GM21367 (cell line): ENCODE data around the gene HMOX1.

Experiments
- ATAC-seq: cut with Tn5 transposase; IDR thresholded peaks from one replicate; pipeline ENCODE4 v1.9.1; 2021; ENCODE audit not compliant: unreplicated experiment

The HMOX1 gene, protein sequence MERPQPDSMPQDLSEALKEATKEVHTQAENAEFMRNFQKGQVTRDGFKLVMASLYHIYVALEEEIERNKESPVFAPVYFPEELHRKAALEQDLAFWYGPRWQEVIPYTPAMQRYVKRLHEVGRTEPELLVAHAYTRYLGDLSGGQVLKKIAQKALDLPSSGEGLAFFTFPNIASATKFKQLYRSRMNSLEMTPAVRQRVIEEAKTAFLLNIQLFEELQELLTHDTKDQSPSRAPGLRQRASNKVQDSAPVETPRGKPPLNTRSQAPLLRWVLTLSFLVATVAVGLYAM

DNA sequence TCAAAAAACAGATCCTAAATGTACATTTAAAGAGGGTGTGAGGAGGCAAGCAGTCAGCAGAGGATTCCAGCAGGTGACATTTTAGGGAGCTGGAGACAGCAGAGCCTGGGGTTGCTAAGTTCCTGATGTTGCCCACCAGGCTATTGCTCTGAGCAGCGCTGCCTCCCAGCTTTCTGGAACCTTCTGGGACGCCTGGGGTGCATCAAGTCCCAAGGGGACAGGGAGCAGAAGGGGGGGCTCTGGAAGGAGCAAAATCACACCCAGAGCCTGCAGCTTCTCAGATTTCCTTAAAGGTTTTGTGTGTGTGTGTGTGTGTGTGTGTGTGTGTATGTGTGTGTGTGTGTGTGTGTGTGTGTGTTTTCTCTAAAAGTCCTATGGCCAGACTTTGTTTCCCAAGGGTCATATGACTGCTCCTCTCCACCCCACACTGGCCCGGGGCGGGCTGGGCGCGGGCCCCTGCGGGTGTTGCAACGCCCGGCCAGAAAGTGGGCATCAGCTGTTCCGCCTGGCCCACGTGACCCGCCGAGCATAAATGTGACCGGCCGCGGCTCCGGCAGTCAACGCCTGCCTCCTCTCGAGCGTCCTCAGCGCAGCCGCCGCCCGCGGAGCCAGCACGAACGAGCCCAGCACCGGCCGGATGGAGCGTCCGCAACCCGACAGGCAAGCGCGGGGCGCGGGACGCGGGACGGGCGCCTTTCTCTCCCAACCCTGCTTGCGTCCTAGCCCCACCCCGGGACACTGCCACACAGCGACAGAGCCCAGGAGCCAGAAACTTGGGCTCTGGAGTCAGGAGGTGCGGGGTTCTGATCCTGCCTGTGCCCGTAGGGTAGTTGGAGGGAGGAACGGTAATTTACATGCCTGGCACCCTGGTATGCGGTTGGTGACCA, at the start of gene HMOX1:
HMOX1 (plus strand) TSS at position 560 of the 887 bp plus-strand sequence; CDS start at position 638, 78 bp downstream.
- peak; percentile 45 for ATAC-seq

DNA sequence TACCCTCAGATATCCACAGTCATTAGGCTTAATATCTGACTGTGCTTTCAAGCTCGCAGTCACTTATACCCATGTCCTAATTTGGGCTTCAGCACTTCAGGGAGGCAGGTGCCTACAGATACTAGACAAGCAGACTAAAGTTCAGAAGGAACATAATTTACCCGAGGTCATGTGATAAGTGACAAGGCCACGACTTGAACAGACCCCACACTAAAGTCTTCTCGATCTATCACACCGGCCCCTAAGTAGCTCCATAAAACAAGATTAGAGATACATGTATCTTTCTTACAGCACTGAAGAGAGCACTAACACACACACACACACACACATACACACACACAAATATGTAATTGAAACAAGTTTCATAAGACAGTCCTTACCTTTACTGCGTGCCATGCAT, 48.6 kb upstream of the HMOX1 start:
- ATAC-seq, result no peak

DNA sequence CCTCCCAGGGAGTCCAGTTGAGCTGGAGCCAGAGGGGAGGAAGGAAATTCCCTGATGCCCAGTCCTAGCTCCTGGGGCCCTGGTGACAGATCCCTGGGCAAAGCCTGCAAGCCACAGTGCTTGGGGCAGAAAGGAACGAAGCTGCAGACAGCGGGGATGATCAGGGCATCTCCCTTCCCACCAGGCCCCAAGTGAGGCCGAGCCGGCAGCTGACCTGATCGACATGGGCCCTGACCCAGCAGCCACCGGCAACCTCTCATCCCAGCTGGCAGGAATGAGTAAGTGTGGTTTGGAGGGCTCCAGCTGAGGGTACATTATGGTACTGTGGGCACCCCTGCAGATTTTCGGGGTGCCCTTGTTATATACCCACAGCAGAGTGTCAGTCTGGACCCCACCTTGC, 47.7 kb upstream of the HMOX1 start:
- ATAC-seq, result no peak

DNA sequence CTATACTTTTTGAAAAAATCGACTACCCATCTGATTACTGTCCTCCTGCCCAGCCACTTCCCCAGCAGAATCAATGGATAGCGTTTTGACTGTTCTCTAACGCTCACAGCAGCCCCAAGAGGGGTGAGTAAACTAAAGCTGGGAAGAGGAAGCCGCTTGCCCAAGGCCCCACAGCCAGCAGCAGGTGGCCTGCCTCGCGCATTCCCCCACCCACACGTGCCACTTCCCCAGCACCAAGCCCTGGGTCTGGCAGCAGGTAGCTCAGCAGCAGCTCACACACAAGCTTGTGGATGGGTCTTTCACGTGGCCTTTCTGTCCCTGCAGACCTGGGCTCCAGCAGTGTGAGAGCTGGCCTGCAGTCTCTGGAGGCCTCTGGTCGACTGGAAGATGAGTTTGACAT, 46.9 kb upstream of the HMOX1 start:
- no peak for ATAC-seq

DNA sequence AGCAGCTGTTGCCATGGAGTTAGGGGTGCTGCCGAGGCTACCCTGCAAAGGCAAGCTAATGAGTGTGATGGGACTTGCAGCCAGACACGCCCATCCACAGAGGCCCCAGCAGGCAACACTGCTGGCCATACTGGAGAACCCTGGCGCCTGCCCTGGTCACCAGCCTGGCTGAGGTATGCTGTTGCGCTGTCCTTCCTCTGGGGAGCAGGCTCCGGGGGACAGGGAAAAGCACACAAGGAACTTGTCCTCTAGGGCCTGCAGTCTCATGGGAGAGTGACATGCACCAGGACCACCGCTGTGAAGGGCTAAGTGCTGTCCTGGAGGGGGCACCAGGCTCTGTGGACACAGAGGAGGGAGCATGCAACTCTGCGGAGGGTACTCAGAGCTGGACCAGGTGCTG, 45.4 kb upstream of the HMOX1 start:
- no peak for ATAC-seq

DNA sequence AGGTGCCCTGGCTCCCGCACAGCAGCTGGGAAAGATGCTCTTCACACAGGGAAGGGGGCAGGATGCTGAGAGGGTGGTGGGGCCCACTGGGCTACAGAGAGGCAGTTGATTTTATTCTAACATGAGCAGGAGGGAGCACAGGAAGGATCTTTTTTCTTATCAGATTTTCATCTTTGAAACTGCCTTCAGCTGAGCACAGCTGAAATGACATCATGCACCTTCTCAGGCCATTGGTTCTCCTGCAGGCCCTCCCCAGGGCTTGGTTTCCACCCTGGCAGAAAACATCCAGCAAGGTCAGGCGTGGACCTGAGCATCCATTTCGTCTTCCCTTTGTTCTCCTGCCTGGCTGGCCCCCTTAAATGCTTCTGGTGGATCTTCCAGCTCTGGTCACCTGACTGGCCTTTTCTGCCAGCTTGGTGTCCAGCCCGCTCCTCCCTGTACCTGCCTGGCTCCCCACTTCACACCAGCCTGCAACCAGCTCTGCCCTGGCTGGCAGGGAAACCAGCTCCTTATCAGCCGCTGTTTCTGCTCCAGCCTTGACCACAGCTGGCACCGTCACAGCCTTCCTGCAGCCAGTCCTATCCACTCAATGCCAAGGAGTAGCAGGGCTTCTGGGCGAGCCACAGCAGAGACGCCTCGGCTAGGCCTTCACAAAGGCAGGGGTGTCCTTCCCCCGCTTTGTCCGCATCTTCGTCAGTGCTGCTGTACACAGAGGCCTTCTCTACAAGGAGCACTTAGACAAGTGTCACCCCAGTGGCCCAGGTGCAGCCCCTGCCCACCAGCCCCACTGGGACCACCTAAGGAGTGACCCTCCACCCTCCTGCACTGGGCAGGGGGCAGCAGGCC, 44.7 kb upstream of the HMOX1 start:
- no peak for ATAC-seq

DNA sequence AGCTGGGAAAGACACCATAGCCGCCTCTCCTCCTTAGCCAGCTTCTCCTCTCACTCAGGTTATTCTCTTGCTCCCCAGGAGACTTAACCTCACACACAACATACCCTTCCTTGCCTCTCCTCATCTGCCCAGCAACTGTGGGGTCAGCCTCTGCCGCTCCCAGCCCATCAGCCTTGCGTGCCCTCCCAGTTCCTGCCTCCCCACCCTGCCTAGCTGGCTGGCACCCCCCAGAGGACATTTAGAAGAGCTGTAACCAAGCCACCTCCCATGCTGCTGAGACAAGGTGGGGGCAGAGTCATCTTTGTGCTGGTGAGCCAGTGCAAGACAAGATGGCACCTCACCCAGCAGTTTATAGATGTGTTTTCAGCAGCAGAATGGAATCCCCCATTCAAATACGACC, 43.0 kb upstream of the HMOX1 start:
- no peak for ATAC-seq

DNA sequence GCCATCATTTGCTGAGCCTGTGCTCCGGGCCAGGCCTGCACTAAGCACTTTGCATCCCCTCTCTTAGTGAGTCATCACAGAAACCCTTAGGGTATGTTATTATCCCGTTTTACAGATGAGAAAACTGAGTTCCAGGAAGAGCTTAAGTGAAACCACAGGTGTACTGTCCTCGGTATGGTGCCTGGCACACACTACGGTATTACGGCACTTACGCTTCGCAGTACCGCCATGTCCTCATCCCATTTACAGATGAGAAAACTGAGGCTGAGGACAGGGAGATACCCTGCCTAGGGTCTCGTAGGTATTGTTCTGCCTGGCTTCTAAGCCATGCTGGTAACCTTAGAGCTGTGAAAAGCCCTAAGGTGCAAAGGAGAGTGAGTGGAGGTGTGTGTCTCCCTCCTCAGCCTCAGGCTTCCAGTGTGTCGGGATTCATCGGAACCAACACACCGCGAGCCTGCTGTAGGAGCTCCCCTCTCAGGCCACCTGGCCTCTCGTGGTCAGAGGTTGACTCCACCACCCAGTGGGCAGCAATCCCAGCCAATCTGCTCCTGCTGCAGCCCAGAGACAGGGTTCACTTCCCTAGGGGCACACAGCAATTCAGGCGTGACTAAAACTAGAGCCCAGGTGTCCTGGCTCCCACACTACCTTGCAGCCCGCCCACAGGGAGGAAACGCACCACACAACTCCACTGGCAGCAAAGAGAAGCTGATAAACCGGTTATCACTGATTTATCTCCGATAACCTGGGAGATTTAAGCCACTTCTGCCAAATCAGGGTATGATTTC, 39.6 kb upstream of the HMOX1 start:
- no peak for ATAC-seq

DNA sequence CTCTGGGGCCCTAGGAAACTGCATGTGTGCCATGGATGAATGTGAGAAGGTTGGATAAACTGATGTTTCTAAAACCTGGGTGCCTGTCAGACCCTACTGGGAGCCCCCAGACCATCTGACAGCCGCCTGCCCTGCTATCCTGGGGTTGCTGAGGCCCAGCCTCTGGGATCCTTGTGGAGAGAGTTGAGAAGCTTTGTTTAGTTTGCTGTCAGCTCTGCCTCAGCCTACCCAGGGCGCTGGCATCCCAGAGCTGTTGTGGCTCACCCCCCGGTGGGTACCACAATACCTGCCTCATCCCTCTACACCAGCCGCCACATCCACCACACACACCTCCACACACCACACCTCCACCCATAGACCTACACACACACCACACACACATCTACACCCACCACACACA, 38.5 kb upstream of the HMOX1 start:
- no peak for ATAC-seq

DNA sequence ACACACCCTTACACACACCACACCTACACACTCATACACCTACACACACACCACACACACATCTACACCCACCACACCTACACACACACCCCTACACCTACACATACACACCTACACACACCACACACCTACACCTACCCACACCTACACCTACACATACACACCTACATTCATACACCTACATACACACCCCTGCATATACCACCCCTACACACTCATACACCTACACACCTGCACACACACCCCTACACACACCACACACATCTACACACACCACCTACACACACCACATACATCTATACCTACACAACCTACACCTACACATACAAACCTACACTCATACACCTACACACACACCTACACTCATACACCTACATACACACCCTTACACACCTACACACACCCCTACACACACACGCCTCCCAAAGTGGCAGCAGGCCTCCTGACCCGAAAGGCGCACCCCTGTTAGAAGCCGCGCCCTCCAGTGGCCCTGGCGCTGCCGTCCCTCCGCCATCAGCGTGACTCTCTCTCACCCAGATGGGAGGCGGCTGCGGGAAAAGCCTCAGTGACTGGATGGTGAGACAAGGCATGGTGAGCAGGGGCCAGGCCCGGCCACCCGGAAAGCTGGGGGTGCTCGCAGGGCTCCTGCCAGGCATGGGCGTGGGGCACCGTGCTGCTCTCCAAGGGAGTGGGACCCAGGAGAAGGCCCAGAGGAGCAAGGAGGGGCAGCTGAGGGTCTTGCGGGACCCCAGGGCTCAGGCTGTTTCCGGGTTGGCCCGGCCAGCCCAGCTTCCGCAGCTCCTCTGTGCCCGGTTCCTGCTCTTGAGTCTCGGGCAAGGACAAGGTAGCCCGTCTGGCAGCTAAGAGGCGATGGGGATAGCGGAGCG, 37.0 kb upstream of the HMOX1 start:
- no peak for ATAC-seq

DNA sequence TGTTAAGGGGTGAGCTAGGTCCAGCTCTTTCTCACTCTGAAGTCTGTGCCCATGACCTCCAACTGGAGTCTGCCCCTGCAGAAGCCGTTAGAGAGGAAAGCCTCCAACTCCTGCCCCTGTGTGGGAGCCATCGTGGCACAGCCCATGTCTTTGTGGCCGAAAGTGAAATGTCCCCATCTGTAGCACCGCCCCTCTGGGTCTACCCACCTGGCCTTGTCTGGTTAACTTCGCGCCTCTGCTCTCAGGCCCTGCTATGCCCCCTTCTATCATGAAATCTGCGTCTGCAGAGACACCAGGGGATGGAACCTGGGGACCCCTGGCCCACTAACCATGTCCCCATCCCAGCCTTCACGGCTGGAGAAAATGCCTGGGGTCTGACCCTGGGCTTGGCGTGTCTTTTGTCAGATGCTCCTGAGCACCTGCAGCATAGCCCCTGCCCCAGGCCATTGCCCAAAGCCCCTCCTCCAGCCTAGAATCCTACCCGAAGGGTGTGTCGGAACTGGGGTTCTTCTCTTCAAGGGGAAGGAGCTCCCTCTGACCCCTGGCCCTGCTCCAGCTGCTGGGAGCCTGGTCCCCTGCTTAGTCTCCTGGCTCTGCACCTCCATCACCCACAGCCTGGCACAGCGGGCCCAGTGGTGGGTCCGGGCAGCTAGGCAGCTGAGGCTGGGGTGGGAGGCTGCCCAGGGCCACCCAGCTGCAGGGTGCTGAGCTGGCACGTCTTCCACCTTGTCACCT, 35.8 kb upstream of the HMOX1 start:
- ATAC-seq, result no peak

DNA sequence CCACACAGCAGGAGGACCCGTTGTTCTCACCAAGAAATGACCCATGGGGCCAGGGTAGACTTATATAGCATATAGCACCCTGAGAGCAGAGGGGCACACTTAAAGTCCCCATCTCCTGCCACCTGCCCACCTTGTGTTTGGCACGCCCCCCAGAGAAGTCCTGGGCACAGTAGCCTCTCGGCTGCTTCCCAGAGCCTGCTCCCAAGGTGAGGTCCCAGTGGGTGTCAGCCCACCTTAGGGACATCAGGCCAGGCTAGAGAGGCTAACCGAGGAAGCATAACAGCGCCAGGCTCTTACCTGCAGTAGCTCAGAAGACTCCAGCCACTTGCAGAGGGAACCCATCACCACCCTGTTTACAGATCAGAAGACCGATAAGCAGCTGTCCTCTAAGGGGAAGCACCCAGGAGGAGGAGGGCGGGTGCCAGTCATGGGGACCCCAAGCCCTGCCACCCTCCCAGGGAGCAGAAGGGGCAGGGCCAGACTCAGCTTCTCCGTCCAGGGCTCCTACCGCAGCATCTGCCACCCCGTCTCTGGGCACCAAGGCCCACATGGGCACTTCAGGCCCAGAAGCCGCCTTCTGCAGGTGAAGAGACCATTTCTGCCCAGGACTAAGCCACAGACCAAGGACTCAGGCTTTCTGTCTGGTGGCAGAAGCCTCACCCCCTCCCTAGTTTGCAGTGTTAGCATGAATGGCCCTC, 34.9 kb upstream of the HMOX1 start:
- no peak for ATAC-seq

DNA sequence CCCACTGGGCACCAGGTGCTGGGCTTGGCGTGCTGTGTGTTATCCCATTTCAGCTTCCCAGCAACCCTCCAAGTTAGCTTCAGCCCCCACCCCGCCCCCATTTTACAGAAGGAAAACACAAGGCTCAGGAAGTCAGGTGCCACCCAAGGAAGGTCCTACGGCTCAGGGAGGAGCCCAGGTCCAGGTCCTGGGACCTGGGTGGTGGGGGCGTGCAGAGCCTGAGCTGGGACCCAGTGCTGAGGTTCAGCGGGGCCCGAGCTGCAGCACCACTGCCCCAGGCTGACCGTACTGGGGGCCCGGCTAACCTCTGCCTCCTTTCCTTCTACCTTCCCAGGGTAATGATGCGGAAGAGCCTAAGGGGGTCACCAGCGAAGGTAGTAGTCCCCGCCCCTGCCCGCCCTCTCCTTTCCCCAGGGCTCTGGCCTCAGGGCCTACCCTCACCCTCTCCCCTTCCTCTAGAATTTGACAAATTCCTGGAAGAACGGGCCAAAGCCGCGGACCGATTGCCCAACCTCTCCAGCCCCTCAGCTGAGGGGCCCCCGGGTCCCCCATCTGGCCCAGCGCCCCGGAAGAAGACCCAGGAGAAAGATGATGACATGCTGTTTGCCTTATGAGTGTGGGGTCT, 34.2 kb upstream of the HMOX1 start:
- no peak for ATAC-seq

DNA sequence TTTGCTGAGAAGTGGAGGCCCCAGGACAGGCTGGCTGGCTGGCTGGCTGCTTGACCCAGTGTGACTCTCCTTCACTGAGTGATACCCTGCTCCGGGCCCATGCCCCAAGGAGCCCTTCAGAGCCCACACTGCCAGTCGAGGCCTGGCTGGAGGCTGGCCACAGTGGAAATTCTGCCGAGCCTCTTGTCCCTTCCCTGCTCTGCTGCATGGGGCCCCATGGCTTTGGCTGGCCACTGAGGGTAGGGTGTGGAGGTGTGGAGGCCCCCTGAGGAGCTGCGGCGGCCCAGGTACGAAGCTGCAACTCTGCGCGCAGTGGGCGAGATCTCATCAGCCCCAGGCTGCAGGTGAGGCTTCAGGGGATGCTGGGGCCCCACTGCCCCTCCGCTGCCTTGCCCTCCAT, 33.4 kb upstream of the HMOX1 start:
- no peak for ATAC-seq

DNA sequence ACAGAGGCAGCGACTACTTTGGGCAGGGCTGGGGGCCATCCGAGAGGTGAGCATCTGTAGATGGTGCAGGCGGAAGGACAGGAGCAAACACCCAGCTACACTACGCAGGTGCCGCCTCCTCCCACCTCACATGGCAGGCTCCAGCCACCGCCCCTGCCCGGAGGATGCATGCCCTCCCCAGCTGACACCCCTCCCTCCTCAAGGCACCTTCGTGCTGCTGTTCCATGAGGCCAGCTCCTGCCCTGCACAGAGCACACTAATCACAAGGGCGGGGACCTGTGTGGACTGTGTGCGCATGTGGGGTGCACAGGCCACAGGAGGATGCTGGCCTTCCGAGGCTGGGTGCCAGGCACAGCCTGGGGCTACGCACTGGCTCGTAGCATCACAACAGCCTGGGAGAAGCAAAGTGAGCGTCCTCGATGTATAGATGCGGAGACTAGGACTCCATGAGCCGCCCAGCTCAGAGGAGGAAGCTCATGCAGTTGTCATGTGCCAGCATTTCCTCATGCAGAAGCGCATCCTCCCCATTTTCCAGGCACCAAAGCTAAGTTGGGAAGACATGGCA, 32.8 kb upstream of the HMOX1 start:
- no peak for ATAC-seq

DNA sequence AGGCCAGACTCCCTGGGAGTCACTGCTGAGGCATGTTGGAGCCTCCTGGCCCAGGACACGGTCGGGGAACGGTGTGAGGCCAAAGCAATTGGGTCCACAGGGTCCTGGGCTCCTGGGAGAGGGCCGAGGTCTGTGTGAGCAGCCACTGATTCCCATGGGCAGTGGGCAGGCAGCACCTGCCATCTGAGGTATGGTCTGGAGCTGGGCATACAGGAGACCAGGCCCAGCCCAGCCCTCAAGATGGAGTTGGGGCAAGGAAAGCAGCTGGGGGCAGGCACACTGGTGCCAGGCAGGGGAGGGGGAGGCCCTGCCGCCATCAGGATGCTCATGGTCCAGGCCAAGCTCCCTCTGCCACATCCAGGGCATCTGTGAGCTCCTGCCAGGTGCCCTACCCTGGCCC, 32.2 kb upstream of the HMOX1 start:
- ATAC-seq, result no peak

DNA sequence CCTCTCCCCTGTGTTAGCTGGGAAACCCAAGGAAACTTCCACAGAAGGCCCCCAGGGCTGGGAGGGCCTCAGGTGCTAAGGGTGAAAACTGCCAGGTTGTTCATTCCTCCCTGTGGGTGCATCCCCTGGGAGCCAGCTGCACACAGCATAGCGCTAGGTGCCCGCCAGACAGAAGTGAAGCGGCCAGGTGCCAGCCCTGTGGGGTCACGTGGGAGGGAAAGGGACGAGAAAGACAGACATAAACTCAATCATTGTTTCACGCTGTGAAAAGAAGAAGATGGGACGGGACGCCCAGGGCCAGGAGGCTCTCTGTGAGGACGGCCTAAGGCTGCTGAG, 31.6 kb upstream of the HMOX1 start:
- no peak for ATAC-seq
